NCI-H82 (cell line): Measurements from ENCODE around the gene PANK3.
A peak's percentile ranks its signal among the peaks of the same experiment; 100 is the strongest.
"Not testable (repeated sequence)": the region's sequence is repeated elsewhere in the genome, so short reads cannot be mapped to it uniquely, and the experiment has no call there.

Experiments
- DNase-seq: peaks from one replicate; lab custom pipeline; 2025; lab: John Stamatoyannopoulos, UW

The PANK3 gene

DNA sequence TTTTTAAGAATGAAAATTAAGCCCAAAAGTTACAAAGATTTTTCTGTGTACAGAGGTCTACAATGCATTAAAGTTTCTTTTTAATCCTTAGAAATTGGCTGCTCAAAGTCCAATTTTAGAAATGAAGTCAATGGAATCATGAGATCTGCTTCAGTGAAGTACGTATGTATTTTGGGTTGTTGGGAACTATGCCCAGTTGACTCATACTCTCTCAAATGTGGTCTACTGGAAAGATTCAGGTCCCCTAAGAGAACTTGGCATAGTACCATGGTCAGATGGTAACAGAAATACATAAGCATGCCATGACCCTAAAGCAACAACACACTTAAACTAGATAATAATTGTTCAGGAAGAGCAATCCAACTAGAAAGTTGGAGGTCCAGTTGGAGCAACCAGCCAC, 27.0 kb downstream of the PANK3 start:
- DNase-seq, result no peak

DNA sequence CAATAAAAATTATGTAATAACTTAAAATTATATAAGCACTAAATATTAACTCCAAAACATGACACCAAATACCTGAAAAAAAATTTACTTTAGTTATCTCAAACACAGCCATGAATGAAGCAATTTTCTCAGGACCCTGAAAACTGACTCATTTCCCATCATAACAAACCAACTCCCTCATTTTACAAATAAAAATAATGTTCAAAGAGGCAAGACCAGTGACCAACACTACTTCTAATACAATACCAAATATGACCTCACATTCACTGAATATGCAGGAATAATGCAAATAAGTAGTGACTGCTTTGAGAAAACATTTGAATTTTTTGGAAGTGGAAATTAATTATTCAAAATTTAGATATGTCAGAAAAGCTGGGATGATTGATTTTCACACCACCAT, 28.5 kb downstream of the PANK3 start:
- no peak for DNase-seq

DNA sequence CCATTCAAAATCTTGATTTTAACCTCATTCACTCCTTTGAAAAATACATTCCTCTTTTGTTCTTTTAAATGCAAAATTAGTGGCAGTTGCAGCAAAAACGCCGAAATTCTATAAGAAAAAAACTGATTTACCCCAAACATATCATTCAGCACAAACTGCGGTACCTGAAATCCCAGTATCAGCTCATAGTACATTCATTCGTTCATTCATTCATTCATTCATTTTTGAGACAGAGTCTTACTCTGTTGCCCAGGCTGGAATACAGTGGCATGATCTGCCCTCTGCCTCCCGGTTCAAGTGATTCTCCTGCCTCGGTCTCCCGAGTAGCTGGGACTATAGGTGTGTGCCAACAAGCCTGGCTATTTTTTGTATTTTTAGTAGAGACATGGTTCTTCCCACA, 29.6 kb downstream of the PANK3 start:
- DNase-seq, result no peak

DNA sequence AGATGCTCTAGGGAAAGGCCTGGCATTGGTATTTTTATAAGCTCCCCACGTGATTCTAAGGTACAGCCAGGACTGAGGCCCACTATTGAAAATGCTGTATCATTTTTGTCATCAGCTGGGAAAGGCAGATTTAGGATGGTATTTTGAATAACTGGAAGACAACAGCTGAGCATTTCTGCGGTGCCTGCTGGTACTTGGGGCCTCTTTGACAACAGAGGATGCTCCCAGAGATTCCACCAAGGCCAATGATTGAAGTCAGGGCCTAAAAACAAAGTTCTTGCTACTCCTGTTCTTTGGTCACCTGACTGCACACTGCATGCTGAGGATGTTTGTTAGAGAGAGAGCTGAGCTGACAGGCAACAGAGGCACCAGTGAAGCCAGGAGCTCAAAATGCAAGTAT, 42.0 kb downstream of the PANK3 start:
- no peak for DNase-seq

DNA sequence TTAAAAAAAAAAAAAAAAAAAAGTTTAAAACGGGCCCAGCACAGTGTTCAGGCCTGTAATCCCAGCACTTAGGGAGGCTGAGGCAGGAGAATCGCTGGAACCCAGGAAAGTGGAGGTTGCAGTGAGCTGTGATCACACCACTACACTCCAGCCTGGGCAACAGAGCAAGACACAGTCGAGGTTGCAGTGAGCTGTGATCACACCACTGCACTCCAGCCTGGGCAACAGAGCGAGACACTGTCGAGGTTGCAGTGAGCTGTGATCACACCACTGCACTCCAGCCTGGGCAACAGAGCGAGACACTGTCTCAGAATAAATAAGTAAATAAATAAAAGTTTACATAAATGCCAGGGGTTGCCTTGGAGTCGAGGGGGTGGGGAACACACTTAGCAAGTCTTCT, 44.8 kb downstream of the PANK3 start:
- DNase-seq, result not testable (repeated sequence)

DNA sequence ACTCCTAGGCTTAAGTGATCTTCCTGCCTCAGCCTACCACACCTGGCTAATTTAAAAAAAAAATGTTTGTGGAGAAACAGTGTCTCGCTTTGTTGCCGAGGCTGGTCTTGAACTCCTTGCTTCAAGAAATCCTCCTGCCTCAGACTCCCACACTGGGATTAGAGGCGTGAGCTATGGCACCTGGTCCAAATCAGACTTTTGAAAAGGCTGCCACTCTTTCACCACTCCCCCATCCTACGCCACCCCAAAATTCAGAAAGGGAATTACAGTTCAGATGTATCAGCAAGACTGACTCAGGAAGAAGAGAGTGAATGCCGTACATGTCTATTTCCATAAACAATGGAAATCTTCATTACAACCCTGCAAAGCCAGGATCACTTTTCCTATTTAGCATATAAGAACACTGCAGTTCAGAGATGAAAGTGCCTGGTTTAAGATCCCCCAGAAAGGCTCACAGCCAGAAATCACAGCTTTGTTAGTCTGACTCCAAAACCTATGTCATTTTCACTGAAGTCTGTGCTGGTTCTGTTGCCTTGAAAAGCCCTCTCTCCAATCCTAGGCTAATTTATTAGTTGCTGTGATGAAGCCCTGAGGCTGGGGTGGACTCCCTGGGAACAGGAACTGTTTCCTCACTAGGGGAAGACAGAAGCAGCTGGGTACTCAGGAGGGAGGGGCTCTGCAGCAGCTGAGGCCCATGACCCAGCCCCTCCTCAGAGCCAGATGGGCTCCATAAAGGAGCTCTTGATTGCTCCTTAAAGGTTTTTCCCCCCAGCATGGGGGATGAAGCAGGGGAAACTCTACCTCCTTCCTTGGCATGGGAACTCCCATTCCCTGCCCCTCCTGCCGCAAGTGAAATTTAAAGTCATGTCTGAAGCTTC, 46.9 kb downstream of the PANK3 start:
- peak; percentile 83 for DNase-seq

DNA sequence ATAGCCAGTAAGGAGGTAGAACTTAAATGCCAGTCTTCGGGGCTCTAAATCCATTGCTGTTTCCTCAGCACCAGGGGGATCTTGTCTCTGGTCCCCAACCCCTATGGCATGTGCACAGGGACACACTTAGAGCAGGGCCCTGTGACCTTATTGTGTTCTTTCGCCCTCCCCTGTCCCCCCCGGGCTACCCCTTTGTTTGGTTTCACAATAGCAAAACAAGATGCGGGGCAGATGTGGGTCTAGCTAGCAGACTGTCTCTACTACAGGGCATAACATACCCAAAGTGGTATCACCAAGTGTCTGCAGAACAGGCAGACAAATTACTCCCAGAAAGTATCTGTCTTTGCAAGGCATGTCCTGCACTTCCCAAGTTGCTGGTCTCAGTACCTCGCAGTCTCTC, 48.0 kb downstream of the PANK3 start:
- no peak for DNase-seq

DNA sequence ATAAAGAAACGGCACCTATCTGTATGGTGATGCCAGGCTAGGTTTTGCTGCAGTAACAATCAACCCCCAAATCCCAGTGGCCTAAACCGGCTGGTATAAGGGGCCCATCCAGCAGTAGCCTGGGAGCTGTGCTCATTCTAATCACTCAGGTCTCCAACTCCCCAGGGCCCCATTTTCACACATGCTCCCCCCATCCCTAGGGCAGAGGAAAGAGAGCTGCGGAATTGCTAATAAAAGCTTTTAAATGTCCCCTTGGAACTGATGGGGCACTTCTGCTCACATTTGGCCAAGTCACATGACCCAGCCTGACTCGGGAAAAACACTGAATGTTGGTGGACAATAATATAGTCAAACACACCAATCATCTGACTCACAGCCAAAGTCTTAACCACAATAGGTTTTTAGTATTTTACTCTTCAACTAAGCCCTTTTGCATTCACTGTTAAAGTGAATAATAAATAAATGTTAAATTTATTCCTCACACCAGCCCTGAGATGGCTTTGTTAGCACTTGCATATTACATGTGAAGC, 48.5 kb downstream of the PANK3 start:
- no peak for DNase-seq

DNA sequence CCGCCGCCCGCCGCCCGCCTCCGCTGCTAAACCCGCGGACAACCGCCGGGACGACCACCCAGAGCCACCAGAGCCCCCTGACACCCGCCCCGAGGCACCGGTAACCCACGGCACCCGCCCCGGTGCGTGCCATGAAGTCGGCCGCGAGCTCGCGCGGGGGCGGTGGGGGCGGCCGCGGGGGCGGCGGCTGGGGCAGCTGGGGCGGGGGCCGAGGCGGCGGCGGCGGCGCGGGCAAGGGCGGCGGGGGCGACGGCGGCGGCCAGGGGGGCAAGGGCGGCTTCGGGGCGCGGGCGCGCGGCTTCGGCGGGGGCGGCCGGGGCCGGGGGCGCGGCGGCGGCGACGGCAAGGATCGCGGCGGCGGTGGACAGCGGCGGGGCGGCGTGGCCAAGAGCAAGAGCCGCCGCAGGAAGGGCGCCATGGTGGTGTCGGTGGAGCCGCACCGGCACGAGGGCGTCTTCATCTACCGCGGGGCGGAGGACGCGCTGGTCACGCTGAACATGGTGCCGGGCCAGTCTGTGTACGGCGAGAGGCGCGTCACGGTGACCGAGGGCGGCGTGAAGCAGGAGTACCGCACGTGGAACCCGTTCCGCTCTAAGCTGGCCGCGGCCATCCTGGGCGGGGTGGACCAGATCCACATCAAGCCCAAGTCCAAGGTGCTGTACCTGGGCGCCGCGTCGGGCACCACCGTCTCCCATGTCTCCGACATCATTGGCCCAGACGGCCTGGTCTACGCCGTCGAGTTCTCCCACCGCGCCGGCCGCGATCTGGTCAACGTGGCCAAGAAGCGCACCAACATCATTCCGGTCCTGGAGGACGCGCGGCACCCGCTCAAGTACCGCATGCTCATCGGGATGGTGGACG, 49.6 kb downstream of the PANK3 start:
- peak; percentile 23 for DNase-seq

DNA sequence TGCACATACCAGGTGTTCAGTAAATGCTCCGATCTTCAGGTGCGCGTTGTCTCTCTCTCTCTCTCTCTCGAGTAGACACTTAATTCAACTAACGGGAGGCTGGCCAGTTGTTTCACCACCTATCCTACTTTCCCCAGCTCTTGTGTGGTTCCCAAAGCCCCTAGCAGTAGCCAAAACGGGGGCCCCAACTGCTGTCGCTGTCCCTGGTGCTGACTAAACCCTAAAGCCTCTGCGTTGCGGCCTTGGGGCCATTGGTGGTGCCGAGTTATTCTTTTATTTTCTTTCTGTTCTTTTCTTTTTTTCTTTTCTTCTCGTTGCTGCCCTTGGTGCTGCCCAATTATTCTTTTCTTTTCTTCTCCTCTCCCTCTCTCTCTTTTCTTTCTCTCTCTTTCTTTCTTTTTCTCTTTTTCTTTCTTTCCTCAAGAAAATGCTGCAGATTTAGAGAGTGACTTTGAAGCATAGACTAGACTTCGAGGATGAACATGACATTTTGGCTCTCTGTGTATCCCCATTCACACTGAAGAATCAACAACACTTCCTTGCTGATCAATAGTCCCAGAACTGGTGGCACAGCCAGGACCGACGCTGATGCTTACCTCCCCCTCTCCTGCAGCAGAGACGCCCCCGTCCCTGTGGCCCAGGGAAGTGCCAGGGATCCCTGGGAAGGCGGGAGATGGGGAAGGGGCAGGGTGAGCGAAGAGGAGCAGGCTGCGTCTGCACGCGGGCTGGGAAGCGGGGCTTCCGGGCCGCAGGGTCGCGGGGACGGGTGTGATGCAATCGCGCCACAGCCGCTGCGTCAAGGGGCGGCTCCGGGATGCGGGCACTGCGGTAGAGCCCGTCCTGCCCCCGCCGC, 50.4 kb downstream of the PANK3 start, which contains the start of gene FBLL1:
TSS of gene FBLL1 (plus strand) at position 785 of the 853 bp plus-strand sequence. CDS start 200 bp downstream, outside the sequence.
- DNase-seq, result peak; percentile 77

DNA sequence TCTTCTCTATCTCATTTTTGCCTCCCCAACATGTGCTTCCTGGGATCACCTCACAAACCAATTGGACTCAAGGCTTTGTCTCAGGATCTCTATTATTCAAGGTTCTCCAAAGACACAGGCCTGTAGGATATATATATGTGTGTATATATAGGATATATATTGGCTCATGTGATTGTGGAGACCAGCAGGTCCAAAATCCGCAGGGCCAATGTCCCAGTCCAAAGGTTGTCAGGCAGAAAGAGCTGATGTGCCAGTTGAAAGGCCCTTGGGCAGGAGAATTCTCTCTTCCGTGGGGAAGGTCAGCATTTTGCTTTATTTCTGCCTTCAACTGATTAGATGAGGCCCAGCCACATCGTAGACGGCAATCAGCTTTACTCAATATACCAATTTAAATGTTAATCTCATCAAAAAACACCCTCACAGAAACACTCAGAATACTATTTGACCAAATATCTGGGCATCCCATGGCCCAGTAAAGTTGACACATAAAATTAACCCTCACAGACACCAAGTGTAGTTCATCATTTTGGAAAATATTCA, 51.3 kb downstream of the PANK3 start:
- no peak for DNase-seq

DNA sequence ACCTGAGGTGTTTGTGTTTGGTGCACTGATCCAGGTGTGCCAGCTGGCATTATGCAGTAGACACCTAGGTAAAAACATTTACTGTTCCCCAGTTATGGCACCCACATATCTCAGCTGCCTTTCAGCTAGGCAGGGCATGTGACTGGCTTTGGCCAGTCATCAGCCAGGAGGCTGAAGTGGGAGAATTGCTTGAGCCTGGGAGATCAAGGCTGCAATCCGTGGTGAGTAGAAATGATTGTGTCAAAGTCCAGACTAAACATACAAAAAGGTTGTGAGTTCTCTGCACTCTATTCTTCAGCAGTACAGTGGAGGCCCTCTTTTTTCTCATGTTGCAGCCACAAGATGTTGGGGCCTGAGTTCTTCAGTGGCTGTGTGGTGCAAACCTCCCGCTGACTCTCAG, 53.3 kb downstream of the PANK3 start:
- no peak for DNase-seq

DNA sequence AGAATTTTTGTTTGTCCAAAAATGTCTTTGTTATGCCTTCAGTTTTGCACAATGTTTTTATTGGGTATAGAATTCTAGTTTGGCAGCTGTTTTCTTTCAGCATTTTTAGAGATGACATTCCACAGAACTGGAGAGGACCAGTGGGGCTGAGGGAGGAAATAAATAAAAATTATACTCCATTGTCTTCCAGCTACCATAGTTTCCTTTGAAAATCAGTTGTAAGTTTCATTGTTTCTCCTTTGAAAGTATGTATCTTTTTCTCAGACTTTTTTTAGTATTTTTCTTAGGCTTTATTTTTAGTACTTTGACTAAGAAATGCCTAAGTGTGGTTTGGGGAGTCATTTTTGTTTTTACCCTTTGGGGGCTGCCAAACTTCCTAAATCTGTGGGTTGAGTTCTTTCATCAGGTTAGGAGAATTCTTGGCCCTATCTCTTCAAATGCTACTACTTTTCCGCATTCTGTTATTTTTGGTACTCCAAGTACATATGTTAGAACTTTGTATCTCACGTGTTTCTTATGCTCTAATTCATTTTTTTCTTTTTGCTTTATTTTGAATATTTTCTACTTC, 65.2 kb downstream of the PANK3 start:
- DNase-seq, result no peak

DNA sequence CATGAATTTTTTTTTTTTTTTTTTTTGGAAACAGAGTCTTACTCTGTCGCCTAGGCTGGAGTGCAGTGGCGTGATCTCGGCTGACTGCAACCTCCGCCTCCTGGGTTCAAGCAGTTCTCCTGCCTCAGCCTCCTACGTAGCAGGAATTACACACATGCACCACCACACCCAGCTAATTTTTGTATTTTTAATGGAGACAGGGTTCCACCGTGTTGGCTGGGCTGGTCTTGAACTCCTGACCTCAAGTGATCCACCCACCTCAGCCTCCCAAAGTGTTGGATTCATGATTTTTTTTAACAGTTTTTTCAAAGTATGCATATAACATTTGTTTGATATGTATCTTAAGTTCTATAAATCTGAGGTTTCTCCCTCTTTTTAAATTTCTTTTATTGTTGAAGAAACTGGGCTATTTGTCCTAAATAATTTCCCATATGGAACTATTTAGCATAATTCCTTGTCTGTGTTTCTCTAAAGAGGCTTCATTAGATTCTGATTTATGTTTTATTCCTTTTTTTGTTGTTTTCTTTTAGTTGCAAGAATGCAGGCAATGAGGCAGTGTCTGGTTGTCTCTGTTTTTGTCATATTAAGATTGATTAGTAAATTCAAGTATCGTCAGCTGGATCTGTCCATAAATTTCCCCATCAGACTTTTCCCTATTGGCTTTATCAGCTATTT, 76.5 kb downstream of the PANK3 start:
- no peak for DNase-seq
